ENCODE results near the gene PTPRD. TPM values are rescaled to one million over a fixed set of nuclear protein-coding genes. Genes with fewer than 3 reads are reported as not detected.
A peak's percentile ranks its signal among the peaks of the same experiment; 100 is the strongest.

PTPRD gene
- total RNA-seq, 2 donors from 2014 or later: 60.1 to 75.7 TPM

- no peak for DNase-seq
- Histone ChIP-seq H3K36me3 (no peaks in the 10 kb centered on the region), H3K9ac (ENCODE audit: low read depth in 2 of 2, low read length in 2 of 2) (no peak overlapping the region), H3K4me1 (peaks cover 4% of the 10 kb centered on the region), H3K9me3 (no peaks in the 10 kb centered on the region), H3K4me3 (no peak overlapping the region), H3K27me3 (no peaks in the 10 kb centered on the region), H3K27ac (no peak overlapping the region)
- TF ChIP-seq, protein P1, sequence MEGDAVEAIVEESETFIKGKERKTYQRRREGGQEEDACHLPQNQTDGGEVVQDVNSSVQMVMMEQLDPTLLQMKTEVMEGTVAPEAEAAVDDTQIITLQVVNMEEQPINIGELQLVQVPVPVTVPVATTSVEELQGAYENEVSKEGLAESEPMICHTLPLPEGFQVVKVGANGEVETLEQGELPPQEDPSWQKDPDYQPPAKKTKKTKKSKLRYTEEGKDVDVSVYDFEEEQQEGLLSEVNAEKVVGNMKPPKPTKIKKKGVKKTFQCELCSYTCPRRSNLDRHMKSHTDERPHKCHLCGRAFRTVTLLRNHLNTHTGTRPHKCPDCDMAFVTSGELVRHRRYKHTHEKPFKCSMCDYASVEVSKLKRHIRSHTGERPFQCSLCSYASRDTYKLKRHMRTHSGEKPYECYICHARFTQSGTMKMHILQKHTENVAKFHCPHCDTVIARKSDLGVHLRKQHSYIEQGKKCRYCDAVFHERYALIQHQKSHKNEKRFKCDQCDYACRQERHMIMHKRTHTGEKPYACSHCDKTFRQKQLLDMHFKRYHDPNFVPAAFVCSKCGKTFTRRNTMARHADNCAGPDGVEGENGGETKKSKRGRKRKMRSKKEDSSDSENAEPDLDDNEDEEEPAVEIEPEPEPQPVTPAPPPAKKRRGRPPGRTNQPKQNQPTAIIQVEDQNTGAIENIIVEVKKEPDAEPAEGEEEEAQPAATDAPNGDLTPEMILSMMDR (IDR thresholded peaks at IDR 0.05): no peak
- intact Hi-C loops (cut with DNase I): no loop called here
Measured at GRCh38 chr9:8859416-8859815, 1753.4 kb downstream of the PTPRD start.

- H3K36me3 ChIP-seq: no peaks in the 10 kb centered on the region
- intact Hi-C loops (cut with DNase I): no loop called here
- peaks cover 4% of the 10 kb centered on the region for H3K4me1 ChIP-seq
- no peak overlapping the region for H3K27ac ChIP-seq
- peak overlapping the region; percentile 60 for H3K4me3 ChIP-seq
- no peaks in the 10 kb centered on the region for H3K27me3 ChIP-seq
- H3K9ac ChIP-seq (ENCODE audit: low read depth in 2 of 2, low read length in 2 of 2): peak overlapping the region in 1 of 2 donors; percentile 73
- TF ChIP-seq, protein P1 (IDR thresholded peaks at IDR 0.05): no peak
- H3K9me3 ChIP-seq: no peaks in the 10 kb centered on the region
- DNase-seq: peak; percentile 58
Measured at GRCh38 chr9:8858596-8859161, 1754.1 kb downstream of the PTPRD start.

- Histone ChIP-seq H3K36me3 (no peaks in the 10 kb centered on the region), H3K4me3 (peak overlapping the region; percentile 60), H3K9me3 (no peaks in the 10 kb centered on the region), H3K27me3 (no peaks in the 10 kb centered on the region), H3K9ac (ENCODE audit: low read depth in 2 of 2, low read length in 2 of 2) (peak overlapping the region; percentile 66 to 73), H3K4me1 (peaks cover 4% of the 10 kb centered on the region), H3K27ac (peak overlapping the region; percentile 55)
- TF ChIP-seq, protein P1 (IDR thresholded peaks at IDR 0.05): no peak
- intact Hi-C loops (cut with DNase I): no loop called here
- peak; percentile 86 for DNase-seq
Measured at GRCh38 chr9:8857926-8858595, 1754.7 kb downstream of the PTPRD start.

GRCh38 chr9:8857068-8857925 is 1755.5 kb downstream of the PTPRD start:
- no peaks in the 10 kb centered on the region for H3K9me3 ChIP-seq
- DNase-seq: peak; percentile 40
- no peaks in the 10 kb centered on the region for H3K36me3 ChIP-seq
- intact Hi-C loops (cut with DNase I): no loop called here
- peaks cover 4% of the 10 kb centered on the region for H3K4me1 ChIP-seq
- H3K4me3 ChIP-seq: peak overlapping the region; percentile 60
- no peaks in the 10 kb centered on the region for H3K27me3 ChIP-seq
- TF ChIP-seq, protein P1 (IDR thresholded peaks at IDR 0.05): no peak
- H3K9ac ChIP-seq (ENCODE audit: low read depth in 2 of 2, low read length in 2 of 2): peak overlapping the region; percentile 66 to 88
- peak overlapping the region; percentile 55 for H3K27ac ChIP-seq

GRCh38 chr9:8856396-8857067 is 1756.3 kb downstream of the PTPRD start:
- intact Hi-C loops (cut with DNase I): no loop called here
- H3K36me3 ChIP-seq: no peaks in the 10 kb centered on the region
- H3K9ac ChIP-seq (ENCODE audit: low read depth in 2 of 2, low read length in 2 of 2): peak overlapping the region in 1 of 2 donors; percentile 88
- H3K9me3 ChIP-seq: no peaks in the 10 kb centered on the region
- H3K27ac ChIP-seq: no peak overlapping the region
- no peaks in the 10 kb centered on the region for H3K27me3 ChIP-seq
- TF ChIP-seq, protein P1 (IDR thresholded peaks at IDR 0.05): no peak
- peaks cover 4% of the 10 kb centered on the region for H3K4me1 ChIP-seq
- DNase-seq: no peak
- H3K4me3 ChIP-seq: peak overlapping the region; percentile 60
